GM19099 (cell line): ENCODE results near the gene METAP2.

Experiments
- POLR2A ChIP-seq: IDR thresholded peaks from 3 replicates; pipeline ENCODE4 v1.6.1; 2011; ENCODE audit warnings: low read depth; ENCODE audit not compliant: insufficient read length; ENCODE audit errors: extremely low read depth

The METAP2 gene

GRCh38 chr12:95463050-95463449 is 10.9 kb upstream of the METAP2 start:
- no peak for TF ChIP-seq POLR2A

DNA sequence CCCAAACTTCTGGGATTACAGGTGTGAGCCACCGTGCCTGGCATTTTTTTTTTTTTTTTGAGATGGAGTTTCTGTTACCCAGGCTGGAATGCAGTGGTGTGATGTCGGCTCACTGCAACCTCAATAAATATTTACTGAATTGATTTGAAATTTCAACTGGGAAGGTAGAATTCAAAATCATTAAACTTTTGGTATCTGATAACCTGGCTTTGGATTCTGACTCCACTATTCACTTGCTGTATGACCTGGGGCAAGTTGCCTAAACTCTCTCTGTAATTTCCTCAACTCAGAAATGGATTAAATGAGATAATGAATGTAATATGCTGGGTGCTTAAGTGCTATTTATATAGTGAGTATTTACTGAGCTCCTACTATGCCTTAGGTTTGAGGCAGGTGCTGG is 8.7 kb upstream of the METAP2 start:
- TF ChIP-seq POLR2A: no peak

GRCh38 chr12:95470300-95470699 is 3.7 kb upstream of the METAP2 start:
- TF ChIP-seq POLR2A: no peak

GRCh38 chr12:95473231-95473883 is 595 bp upstream of the METAP2 start:
- no peak for TF ChIP-seq POLR2A

GRCh38 chr12:95474660-95474958 is 657 bp downstream of the METAP2 start:
- no peak for TF ChIP-seq POLR2A

- no peak for TF ChIP-seq POLR2A
These were observed 6.3 kb downstream of the METAP2 start for GRCh38 chr12:95480230-95480629.

DNA sequence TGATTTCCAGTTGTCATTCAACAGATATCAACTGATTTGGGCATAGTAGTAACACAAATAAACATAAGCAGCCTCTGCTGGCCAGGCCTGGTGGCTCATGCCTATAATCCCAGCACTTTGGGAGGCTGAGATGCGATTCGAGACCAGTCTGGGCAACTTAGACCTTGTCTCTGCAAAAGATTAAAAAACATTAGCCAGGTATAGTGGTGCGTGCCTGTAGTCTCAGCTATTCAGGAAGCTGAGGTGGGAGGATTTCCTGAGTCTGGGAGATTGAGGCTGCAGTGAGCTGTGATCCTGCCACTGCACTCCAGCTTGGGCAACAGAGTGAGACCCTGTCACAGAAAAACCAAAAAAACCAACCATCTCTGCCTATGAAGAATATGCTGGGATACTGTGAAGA is 7.1 kb downstream of the METAP2 start:
- TF ChIP-seq POLR2A: no peak

- no peak for TF ChIP-seq POLR2A
These were observed 7.9 kb downstream of the METAP2 start for GRCh38 chr12:95481888-95482287.

- no peak for TF ChIP-seq POLR2A
These were observed 10.6 kb downstream of the METAP2 start for GRCh38 chr12:95484524-95484923.

DNA sequence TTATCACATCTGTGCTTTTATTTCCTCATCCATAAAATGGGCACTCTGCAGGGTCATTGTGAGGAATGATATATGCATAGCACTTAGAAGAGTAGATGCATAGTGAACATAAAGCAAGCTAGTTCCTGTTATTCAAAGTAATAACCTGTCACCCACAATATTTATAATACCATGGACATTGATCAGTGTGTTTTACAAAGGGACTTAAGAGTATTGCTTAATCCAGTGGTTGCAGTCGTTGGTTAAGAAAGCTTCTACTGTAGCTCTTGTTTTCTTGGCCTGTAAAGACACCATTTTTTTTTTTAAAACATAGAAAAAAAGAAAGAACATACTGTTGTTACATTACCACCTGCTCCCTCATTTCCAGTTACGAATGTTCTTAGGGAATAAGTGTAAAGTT is 13.1 kb downstream of the METAP2 start:
- no peak for TF ChIP-seq POLR2A

GRCh38 chr12:95492462-95492861 is 18.5 kb downstream of the METAP2 start:
- no peak for TF ChIP-seq POLR2A

DNA sequence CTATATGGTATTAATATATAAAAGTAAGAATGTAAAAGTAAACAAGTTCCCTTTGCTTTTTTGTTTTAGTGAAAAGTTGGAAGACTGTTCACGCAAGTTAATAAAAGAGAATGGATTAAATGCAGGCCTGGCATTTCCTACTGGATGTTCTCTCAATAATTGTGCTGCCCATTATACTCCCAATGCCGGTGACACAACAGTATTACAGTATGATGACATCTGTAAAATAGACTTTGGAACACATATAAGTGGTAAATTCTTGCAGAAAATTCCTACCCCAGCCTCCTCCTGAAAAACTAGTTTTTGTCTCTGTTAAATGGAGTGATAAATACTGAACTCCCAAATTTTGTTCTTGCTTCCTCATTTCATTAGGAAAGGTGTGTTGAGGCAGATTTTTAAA is 20.9 kb downstream of the METAP2 start:
- no peak for TF ChIP-seq POLR2A

DNA sequence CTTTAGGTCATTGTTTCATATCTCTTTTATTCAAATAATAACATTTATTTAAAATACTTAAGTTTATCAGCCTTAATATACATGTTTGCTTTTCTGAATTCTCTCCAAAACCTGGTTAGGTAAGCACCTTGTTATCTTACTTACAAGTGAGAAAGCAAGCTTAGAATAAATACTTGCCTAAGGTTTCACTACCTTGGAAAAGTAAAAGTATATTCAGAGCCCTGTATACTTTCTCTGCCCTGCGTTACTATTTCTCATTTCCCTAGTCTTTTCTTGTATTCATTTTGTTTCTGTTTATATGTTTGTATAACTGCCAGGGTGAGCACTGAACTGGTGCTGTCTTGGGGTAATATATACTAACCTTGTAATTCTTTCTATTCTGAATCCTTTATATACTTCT is 21.5 kb downstream of the METAP2 start:
- TF ChIP-seq POLR2A: no peak

GRCh38 chr12:95497031-95497430 is 23.1 kb downstream of the METAP2 start:
- TF ChIP-seq POLR2A: no peak

GRCh38 chr12:95498968-95499367 is 25.0 kb downstream of the METAP2 start:
- no peak for TF ChIP-seq POLR2A

DNA sequence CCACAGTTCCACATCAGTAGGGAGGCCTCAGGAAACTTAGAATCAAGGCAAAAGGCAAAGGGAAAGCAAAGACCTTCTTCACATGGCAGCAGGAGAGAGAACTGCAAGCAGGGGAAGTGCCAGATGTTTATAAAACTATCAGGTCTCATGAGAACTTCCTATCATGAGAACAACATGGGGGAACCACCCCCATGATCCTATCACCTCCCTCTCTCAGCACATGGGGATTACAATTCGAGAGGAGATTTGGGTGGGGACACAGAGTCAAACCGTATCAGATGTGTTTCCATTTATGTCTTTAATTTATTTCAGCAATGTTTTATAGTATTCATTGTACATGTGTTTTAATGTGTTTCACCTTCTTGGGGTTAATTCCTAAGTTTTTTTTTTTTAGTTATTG is 25.8 kb downstream of the METAP2 start:
- TF ChIP-seq POLR2A: no peak

- no peak for TF ChIP-seq POLR2A
These were observed 30.2 kb downstream of the METAP2 start for GRCh38 chr12:95504140-95504539.

GRCh38 chr12:95505039-95505438 is 31.1 kb downstream of the METAP2 start:
- no peak for TF ChIP-seq POLR2A

DNA sequence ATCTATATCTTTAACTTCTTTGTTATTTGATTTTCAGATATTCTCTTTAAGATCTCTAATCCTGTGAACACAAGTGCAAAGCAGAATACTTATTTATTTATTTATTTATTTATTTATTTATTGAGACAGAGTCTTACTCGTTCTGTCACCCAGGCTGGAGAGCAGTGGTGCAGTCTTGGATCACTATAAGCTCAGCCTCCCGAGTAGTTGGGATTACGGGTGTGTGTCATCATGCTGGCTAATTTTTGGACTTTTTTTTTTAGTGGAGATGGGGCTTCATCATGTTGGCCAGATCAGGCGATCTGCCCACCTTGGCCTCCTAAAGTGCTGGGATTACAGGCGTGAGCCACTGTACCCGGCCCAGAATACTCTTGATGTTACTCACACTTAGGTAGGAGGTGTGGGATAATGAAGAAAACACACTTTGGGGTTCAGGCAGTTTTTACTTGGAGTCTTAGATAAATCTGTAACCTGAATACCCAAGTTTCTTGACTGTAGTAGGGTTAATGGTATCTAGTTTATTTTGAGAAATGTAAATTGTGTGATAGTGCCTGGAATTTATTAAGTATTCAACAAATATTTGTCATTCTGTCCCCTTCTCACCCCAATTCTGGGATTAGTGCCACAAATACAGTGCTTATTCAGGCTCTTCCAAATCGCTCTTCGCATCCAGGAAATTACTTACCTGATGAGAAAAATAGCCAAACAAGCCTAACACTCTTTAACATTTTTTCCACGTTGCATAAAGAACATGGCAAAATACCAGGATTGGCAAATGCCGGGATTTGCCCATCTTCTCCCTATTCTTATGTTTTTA is 33.0 kb downstream of the METAP2 start:
- TF ChIP-seq POLR2A: no peak
